ENCODE measurements around the gene MVB12B. TPM values are rescaled to one million over a fixed set of nuclear protein-coding genes. Genes with fewer than 3 reads are reported as not detected.

Gene MVB12B
- polyA plus RNA-seq, 1 experiment = 4.4 TPM

DNA sequence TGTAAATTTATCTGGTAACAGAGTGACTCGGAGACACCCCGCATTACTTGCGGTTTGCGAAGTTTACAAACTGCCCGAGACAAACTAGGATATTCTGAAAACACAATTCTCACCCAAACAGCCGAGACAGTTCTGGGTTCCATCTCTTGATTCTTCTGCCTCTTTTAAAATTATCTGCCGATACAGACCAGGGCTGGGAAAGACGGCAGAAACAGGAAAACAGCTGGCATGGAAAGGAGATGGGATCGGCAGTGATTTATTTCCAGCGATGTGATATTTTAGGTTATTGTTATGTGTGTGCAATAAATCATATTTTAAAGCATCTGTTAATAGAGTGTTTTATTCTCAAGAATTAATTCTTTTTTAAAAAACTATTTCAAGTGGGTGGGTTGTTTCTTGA, 193.8 kb downstream of the MVB12B start:
- POLR2A ChIA-PET = no interaction called here
- no peak for DNase-seq (ENCODE audit: low read depth, low spot score)
- H3K4me3 ChIP-seq (ENCODE audit: low read depth, low read length) = no peak overlapping the region
- H3K27ac ChIP-seq (ENCODE audit: low read depth, low read length) = no peak overlapping the region
- TF ChIP-seq, protein P1, sequence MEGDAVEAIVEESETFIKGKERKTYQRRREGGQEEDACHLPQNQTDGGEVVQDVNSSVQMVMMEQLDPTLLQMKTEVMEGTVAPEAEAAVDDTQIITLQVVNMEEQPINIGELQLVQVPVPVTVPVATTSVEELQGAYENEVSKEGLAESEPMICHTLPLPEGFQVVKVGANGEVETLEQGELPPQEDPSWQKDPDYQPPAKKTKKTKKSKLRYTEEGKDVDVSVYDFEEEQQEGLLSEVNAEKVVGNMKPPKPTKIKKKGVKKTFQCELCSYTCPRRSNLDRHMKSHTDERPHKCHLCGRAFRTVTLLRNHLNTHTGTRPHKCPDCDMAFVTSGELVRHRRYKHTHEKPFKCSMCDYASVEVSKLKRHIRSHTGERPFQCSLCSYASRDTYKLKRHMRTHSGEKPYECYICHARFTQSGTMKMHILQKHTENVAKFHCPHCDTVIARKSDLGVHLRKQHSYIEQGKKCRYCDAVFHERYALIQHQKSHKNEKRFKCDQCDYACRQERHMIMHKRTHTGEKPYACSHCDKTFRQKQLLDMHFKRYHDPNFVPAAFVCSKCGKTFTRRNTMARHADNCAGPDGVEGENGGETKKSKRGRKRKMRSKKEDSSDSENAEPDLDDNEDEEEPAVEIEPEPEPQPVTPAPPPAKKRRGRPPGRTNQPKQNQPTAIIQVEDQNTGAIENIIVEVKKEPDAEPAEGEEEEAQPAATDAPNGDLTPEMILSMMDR (IDR thresholded peaks at IDR 0.05; ENCODE audit: low read depth, low read length) = no peak
- H3K9me3 ChIP-seq (ENCODE audit: control insufficient read depth, insufficient read depth, low read length) = no peaks in the 10 kb centered on the region; the same call in 1 of the 2 replicates
- CTCF ChIA-PET = interaction anchor here (0.6 kb wide), 1 partner anchor 21 kb away, joined by 3 read pairs; no protein-coding TSS in a partner anchor
- H3K27me3 ChIP-seq (ENCODE audit: control insufficient read depth, insufficient read depth, low read length) = peaks cover 63% of the 10 kb centered on the region

DNA sequence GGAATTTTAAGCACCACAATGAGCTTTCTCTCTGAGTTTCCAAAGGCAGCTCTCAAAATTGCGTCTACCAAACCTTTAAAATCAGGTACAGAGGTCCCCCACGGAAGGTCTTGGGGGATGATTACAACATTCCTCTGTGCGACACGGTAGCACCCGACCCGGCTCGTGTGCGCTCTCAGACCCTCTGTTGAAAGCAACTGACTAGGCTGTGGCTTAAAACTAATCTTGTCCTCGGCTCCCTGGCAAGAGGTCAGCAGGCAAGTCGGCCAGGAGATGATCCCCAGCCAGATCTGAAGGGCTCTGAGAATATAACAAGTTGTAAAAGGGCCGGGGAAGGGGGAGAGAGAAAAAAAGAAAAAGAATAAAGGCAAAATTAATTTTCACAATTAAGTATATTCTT, 194.5 kb downstream of the MVB12B start:
- H3K27ac ChIP-seq (ENCODE audit: low read depth, low read length) = no peak overlapping the region
- no peak overlapping the region for H3K4me3 ChIP-seq (ENCODE audit: low read depth, low read length)
- CTCF ChIA-PET = no interaction called here
- peaks cover 65% of the 10 kb centered on the region for H3K27me3 ChIP-seq (ENCODE audit: control insufficient read depth, insufficient read depth, low read length)
- H3K9me3 ChIP-seq (ENCODE audit: control insufficient read depth, insufficient read depth, low read length) = no peaks in the 10 kb centered on the region; the same call in 1 of the 2 replicates
- TF ChIP-seq, protein P1 (IDR thresholded peaks at IDR 0.05; ENCODE audit: low read depth, low read length) = no peak
- no peak for DNase-seq (ENCODE audit: low read depth, low spot score)
- POLR2A ChIA-PET = no interaction called here

DNA sequence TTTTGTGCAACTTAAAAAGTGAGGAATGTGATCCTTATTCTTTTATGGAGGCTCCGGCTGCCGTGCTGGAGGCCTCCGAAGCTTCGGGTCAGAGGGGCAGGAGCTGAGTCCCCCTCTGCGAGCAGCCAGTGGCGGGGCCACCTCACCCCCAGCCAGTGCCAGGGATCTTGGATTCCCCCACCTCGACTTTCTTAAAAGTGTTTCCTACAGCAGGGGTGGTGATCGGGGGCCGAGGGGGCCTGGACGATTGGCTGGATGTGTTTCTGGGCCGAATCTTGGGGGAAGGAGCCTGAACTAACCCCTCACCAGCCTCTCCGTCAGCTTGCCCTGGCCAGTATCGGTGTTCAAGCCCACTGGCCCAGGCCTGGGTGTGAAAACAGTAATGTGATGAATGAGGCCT, 194.9 kb downstream of the MVB12B start:
- CTCF ChIA-PET = interaction anchor here (1.4 kb wide), 1 partner anchor 8 kb away, joined by 3 read pairs; no protein-coding TSS in a partner anchor
- POLR2A ChIA-PET = no interaction called here
- no peak for DNase-seq (ENCODE audit: low read depth, low spot score)
- H3K4me3 ChIP-seq (ENCODE audit: low read depth, low read length) = no peak overlapping the region
- TF ChIP-seq, protein P1 (IDR thresholded peaks at IDR 0.05; ENCODE audit: low read depth, low read length) = no peak
- no peak overlapping the region for H3K27ac ChIP-seq (ENCODE audit: low read depth, low read length)
- H3K9me3 ChIP-seq (ENCODE audit: control insufficient read depth, insufficient read depth, low read length) = no peaks in the 10 kb centered on the region; the same call in 1 of the 2 replicates
- peaks cover 69% of the 10 kb centered on the region for H3K27me3 ChIP-seq (ENCODE audit: control insufficient read depth, insufficient read depth, low read length)

DNA sequence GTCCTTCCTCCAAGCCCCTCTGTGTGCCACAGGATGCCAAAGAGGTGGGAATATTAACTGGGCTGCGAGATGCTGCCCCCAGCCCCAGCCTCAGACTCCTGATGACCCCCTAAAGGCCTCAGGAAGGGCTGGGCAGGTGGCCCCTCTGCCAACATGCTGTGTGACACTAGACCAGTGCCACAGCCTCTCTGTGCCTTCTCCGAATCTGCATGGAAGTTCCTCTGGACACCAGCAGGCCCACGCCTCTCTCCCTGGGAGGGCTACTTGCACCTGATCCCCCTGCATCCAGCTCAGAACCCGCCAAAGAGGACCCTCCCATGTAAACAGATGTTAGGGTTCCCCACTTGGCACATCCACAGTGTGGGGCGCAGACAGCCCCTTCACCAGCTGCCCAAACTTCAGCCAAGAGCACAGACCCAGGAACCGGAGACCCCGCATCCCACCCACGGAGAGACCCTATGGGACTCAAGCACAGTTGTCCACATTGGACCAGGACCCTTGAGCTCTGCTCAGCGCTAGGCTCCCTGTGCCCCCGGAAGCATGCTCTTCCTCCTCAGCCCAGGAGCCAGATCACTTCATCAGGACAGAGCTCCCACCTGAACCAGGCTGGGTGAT, 195.5 kb downstream of the MVB12B start:
- POLR2A ChIA-PET = no interaction called here

More for the DNA sequence above, 195.5 kb downstream of the MVB12B start:
- Histone ChIP-seq H3K9me3 (ENCODE audit: control insufficient read depth, insufficient read depth, low read length) (no peaks in the 10 kb centered on the region; the same call in 1 of the 2 replicates), H3K27me3 (ENCODE audit: control insufficient read depth, insufficient read depth, low read length) (peaks cover 73% of the 10 kb centered on the region), H3K4me3 (ENCODE audit: low read depth, low read length) (no peak overlapping the region), H3K27ac (ENCODE audit: low read depth, low read length) (no peak overlapping the region)
- no peak for DNase-seq (ENCODE audit: low read depth, low spot score)
- TF ChIP-seq, protein P1 (IDR thresholded peaks at IDR 0.05; ENCODE audit: low read depth, low read length) = no peak
- CTCF ChIA-PET = interaction anchor here (0.6 to 1.4 kb wide), 3 partner anchors 9 to 259 kb away, joined by 3 to 13 read pairs (median 4); no protein-coding TSS in a partner anchor

Measured in AG04450 (cell line).